IMR-90 (cell line): ENCODE results near the gene ADAM23.

Experiments used
- CTCF ChIP-seq: conservative IDR thresholded peaks from 2 replicates; pipeline ENCODE4 v1.5.1; 2012; ENCODE audit warnings: mild to moderate bottlenecking, low read depth, low read length, improper control_type of control experiment
- POLR2A ChIP-seq: IDR thresholded peaks from 2 replicates; pipeline ENCODE4 v1.6.1; 2012; ENCODE audit warnings: mild to moderate bottlenecking, low read depth, low read length
- RCOR1 ChIP-seq: IDR thresholded peaks from 2 replicates; pipeline ENCODE4 v1.6.1; 2012; ENCODE audit warnings: mild to moderate bottlenecking, low read length, improper control_type of control experiment; ENCODE audit not compliant: insufficient replicate concordance

- TF ChIP-seq CTCF (0 out of 2 replicates have a peak, but pooled peaks have one; percentile 10), POLR2A (no peak), RCOR1 (no peak)
Observed at GRCh38 chr2:206443735-206444527, 599 bp downstream of the ADAM23 start.
